C4-2B (cell line): ENCODE data around the gene DNAH8.

ENCODE experiments used
- H3K27ac ChIP-seq: fragments of 450-650 bp; 2 replicates; pipeline ENCODE4 v1.5.1; 2017
- ZFX ChIP-seq: fragments of 450-650 bp; IDR thresholded peaks from 2 replicates; pipeline ENCODE4 v1.6.1; 2017
- TF ChIP-seq, protein P1 (sequence below): fragments of 450-650 bp; conservative IDR thresholded peaks from 2 replicates; pipeline ENCODE4 v1.5.1; 2017; ENCODE audit warnings: mild to moderate bottlenecking

DNAH8 gene

DNA sequence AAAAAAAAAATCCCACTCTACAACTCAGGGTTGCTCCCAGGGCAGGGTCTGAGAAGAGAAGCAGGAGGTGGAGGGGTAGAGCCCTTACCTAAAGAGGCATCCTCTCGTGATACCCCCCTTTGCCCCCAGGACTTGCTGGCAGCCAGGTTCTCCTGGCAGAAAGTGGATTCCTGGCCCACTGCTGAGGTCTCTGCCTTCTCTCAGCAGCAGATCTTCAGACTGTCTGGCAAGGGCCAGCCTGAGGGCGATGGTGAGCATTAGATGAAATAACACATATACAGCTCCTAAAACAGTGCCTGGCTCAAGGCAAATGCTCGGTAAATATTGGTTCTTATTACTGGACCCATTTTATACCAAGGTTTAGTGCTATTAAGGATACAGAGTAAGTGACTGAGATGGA, 328.7 kb downstream of the DNAH8 start:
- TF ChIP-seq ZFX: no peak
- TF ChIP-seq, protein P1, sequence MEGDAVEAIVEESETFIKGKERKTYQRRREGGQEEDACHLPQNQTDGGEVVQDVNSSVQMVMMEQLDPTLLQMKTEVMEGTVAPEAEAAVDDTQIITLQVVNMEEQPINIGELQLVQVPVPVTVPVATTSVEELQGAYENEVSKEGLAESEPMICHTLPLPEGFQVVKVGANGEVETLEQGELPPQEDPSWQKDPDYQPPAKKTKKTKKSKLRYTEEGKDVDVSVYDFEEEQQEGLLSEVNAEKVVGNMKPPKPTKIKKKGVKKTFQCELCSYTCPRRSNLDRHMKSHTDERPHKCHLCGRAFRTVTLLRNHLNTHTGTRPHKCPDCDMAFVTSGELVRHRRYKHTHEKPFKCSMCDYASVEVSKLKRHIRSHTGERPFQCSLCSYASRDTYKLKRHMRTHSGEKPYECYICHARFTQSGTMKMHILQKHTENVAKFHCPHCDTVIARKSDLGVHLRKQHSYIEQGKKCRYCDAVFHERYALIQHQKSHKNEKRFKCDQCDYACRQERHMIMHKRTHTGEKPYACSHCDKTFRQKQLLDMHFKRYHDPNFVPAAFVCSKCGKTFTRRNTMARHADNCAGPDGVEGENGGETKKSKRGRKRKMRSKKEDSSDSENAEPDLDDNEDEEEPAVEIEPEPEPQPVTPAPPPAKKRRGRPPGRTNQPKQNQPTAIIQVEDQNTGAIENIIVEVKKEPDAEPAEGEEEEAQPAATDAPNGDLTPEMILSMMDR: no peak
- H3K27ac ChIP-seq: no peak overlapping the region

DNA sequence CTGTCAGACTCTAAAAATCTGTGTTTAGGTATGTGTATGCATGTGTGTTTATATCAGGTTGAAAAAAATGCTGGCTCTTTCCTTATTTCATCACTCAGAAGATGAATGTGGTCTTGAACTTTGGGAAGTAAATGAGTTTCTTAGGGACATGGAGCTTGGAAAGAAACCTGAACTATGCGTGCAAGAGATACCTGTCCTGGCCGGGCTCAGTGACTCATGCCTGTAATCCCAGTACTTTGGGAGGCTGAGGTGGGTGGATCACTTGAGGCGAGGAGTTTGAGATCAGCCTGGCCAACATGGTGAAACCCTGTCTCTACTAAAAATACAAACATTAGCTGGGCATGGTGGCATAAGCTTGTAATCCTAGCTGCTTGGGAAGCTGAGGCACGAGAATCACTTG, 329.1 kb downstream of the DNAH8 start:
- no peak for TF ChIP-seq ZFX
- TF ChIP-seq, protein P1: no peak
- H3K27ac ChIP-seq: no peak overlapping the region

DNA sequence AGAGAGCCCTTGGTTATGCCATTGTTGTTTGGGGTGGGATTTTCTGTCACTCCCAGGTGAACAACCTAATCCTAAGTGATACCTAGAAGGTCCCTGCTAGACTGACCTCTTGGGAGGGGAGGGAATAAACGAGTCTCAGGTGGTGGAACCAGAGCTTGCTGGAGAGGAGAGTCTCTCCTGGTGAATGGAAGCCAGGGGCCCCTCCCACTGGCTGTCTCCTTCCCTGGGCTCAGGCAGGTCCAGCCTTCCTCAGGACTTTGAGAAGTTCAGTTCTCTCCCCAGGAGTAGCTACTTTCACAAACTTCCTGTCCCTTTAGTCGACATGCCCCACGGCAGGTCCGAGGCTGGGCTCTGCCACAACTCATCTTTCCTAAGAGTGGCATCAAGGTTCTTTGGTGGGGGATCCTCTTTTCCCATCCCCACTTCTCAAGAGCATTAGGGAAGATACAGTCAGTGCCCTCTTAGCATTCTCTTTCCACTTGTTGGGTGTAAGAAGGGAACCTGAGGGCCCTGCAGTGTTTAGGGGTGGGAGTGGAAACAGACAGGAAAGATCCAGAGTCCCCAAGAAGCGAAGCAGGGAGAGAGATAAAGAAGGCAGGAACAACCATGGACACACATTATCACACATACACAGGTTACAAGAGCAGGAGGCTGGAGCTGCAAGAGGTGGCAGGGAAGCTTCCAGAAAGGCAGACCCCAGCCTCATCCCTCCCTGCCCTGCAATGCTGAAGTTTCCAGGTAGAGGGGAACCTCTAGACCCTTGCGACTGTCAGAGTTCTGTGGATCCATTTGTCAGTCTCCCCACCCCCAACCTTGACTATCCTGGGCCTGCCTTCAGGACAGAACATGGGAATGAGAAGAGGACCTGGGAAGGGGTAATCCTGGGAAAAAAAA, 332.6 kb downstream of the DNAH8 start:
- TF ChIP-seq ZFX: no peak
- TF ChIP-seq, protein P1: no peak
- H3K27ac ChIP-seq: no peak overlapping the region

DNA sequence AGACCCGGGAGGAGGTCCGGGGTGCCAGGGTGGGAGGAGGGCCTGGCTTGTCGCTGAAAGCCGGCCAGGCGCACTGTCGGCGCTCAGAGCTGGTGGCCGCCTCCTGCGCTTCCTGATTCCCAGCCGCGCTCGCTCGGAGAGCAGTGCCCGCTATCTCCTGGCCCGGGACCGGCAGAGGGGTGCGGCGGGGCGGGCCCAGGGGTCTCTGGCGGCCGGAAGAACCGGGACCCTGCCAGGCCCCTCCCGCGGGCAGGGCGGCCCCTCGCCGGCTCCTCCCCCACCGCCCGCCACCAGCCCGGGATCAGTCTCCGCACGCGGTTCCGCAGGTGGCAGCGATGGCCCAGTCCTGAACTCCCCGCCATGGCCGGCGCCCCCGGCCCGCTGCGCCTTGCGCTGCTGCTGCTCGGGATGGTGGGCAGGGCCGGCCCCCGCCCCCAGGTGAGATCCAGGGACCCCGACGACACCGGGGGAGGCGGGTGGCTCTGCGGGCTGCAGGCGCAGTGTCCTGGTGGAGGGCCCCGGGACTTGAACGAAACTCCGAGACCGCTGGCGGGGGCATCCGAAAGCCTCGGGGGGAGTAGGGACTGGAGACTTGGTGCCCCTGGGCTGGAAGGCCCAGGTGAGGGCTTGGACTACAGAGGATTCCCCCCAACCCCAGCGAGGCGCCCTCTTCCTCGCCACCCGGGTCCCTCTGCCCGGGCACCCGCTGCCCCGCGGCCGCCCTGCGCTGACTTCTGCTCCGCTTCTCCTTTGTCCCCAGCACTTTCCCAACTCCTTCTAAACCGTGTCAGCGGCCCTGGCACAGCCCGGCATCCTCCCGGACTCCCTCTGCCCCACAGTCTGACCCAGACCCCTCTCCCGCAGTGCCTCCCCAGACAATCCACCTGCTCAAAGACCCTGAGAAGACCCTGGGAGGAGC, 333.6 kb downstream of the DNAH8 start, which contains the start of gene GLP1R:
Gene GLP1R (plus strand): TSS at position 301 of the 919 bp plus-strand sequence. CDS start 60 bp downstream, at position 361.
- TF ChIP-seq, protein P1: no peak
- TF ChIP-seq ZFX: no peak
- no peak within 1 kb of the TSS for H3K27ac ChIP-seq

DNA sequence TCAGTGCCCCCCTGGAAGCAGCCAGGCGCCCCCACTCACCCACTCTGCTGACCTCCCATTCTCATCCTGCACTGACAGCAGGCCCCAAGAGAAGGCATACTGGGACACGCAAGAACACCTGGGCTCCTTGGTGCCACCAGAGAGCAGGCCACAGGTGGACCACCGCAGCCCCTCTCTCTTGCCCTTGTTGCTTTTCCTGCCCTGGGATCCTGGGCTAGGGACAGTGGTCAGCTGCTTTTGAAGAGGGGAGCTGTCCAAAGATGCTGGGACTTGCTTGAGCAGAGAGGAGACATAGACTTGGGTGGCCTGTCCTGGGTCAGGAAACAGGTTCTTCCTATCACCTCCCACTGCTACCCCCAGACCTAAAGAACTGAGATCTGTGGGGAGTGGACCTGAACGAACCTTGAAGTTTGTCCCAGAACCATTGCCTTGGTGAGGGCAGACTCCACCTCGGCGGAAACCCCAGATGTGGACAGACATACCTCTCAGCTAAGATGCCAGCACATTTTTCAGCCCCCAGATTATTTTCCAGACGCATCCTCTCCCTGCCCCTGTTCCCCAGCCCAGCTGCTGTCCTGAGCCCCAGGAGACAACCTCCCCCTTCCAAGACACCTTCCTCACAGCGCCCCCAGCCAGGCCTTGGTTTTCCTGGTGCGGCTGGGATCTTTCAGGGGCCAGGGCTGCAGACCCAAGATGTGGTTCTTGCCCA, 334.6 kb downstream of the DNAH8 start:
- no peak overlapping the region for H3K27ac ChIP-seq
- TF ChIP-seq ZFX: no peak
- TF ChIP-seq, protein P1: no peak

DNA sequence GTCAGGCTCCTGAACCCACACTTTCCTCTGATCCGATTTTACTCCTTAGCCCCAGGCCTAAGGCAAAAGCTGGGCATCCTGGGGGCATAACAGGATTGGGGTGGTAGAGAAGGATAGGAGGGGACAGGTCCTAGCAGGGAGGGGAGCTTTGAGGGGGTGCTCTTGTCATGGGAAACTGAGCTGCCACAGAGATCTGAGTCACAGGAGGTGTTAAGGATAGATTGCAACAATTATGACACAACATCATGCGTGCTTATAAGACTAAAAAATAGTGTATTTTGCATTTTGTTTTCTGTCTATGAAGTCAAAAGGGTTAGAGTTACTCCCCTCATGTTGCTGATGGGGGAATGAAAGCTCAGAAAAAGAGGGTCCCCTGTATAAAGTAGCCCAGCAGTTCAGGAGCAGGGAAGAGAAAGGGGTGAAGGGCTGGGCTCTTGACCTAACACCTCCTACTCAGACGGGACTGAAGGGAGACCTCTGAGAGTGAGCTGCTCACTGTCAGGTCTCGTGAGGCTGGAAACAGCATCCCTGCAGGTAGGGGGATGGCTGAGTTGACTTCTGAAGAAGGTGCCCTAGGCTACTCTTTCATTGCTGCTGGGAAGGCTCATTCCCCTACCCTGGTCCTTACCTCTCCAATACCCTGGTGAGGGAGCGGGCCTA, 335.5 kb downstream of the DNAH8 start:
- H3K27ac ChIP-seq: no peak overlapping the region
- TF ChIP-seq ZFX: no peak
- TF ChIP-seq, protein P1: no peak
